Measurements from ENCODE around the gene CREG2. TPM values are rescaled to one million over a fixed set of nuclear protein-coding genes. Genes with fewer than 3 reads are reported as not detected.

Gene CREG2
- total and polyA plus RNA-seq, 7 donors: 0.06 to 0.36 (median 0.28) TPM; not detected in 4

- Histone ChIP-seq H3K27ac (no peak overlapping the region), H3K4me1 (peaks cover 0 to 10% (median 3%) of the 10 kb centered on the region in 4 donors), H3K27me3 (no peaks in the 10 kb centered on the region), H3K4me3 (no peak overlapping the region), H3K36me3 (no peaks in the 10 kb centered on the region), H3K9me3 (no peaks in the 10 kb centered on the region)
- 88 to 91% methylated on average over 4 of the region's 4 CpGs for WGBS, 2 donors
- DNase-seq: no peak
- TF ChIP-seq POLR2A (IDR thresholded peaks at IDR 0.05) (no peak), POLR2AphosphoS5 (IDR thresholded peaks at IDR 0.05) (no peak), CTCF (IDR thresholded peaks at IDR 0.05) (no peak), EP300 (IDR thresholded peaks at IDR 0.05) (no peak)
- intact Hi-C loops (cut with DNase I): no loop called here
These were observed 44.2 kb upstream of the CREG2 start for GRCh38 chr2:101431486-101431885.

- no peaks in the 10 kb centered on the region for H3K36me3 ChIP-seq
- no peak overlapping the region for H3K4me3 ChIP-seq
- H3K9me3 ChIP-seq: no peaks in the 10 kb centered on the region
- no peaks in the 10 kb centered on the region for H3K27me3 ChIP-seq
- TF ChIP-seq EP300 (IDR thresholded peaks at IDR 0.05) (no peak), CTCF (IDR thresholded peaks at IDR 0.05) (no peak), POLR2AphosphoS5 (IDR thresholded peaks at IDR 0.05) (no peak), POLR2A (IDR thresholded peaks at IDR 0.05) (no peak)
- DNase-seq: no peak
- no peak overlapping the region for H3K27ac ChIP-seq
- intact Hi-C loops (cut with DNase I): no loop called here
- 94 to 95% methylated on average over 2 of the region's 2 CpGs for WGBS, 2 donors
- peaks cover 0 to 6% (median 2%) of the 10 kb centered on the region in 4 donors for H3K4me1 ChIP-seq
These were observed 42.9 kb upstream of the CREG2 start for GRCh38 chr2:101430156-101430555.

GRCh38 chr2:101429453-101429852 is 42.1 kb upstream of the CREG2 start:
- H3K4me3 ChIP-seq: no peak overlapping the region
- intact Hi-C loops (cut with DNase I): no loop called here
- DNase-seq: no peak
- no peak overlapping the region for H3K27ac ChIP-seq
- 94 to 96% methylated on average over 6 of the region's 6 CpGs for WGBS, 2 donors
- TF ChIP-seq POLR2A (IDR thresholded peaks at IDR 0.05) (no peak), CTCF (IDR thresholded peaks at IDR 0.05) (no peak), EP300 (IDR thresholded peaks at IDR 0.05) (no peak), POLR2AphosphoS5 (IDR thresholded peaks at IDR 0.05) (no peak)
- H3K27me3 ChIP-seq: no peaks in the 10 kb centered on the region
- no peaks in the 10 kb centered on the region for H3K36me3 ChIP-seq
- H3K4me1 ChIP-seq: no peaks in the 10 kb centered on the region
- no peaks in the 10 kb centered on the region for H3K9me3 ChIP-seq

GRCh38 chr2:101428422-101429176 is 41.3 kb upstream of the CREG2 start:
- TF ChIP-seq POLR2A (IDR thresholded peaks at IDR 0.05): no peak
- no peak for TF ChIP-seq EP300 (IDR thresholded peaks at IDR 0.05)
- TF ChIP-seq POLR2AphosphoS5 (IDR thresholded peaks at IDR 0.05): no peak
- TF ChIP-seq CTCF (IDR thresholded peaks at IDR 0.05): no peak
- DNase-seq: no peak
- Histone ChIP-seq H3K9me3 (no peaks in the 10 kb centered on the region), H3K4me1 (no peaks in the 10 kb centered on the region), H3K36me3 (no peaks in the 10 kb centered on the region), H3K27me3 (no peaks in the 10 kb centered on the region), H3K4me3 (no peak overlapping the region), H3K27ac (no peak overlapping the region)
- WGBS, 2 donors: 81 to 83% methylated on average over 10 of the region's 10 CpGs
- intact Hi-C loops (cut with DNase I): no loop called here

GRCh38 chr2:101427743-101428142 is 40.4 kb upstream of the CREG2 start:
- H3K36me3 ChIP-seq: no peaks in the 10 kb centered on the region
- no peaks in the 10 kb centered on the region for H3K9me3 ChIP-seq
- no peak for DNase-seq
- H3K4me3 ChIP-seq: no peak overlapping the region
- WGBS, 2 donors: 91 to 95% methylated on average over 13 of the region's 13 CpGs
- H3K27ac ChIP-seq: no peak overlapping the region
- TF ChIP-seq POLR2AphosphoS5 (IDR thresholded peaks at IDR 0.05) (no peak), POLR2A (IDR thresholded peaks at IDR 0.05) (no peak), CTCF (IDR thresholded peaks at IDR 0.05) (no peak), EP300 (IDR thresholded peaks at IDR 0.05) (no peak)
- intact Hi-C loops (cut with DNase I): no loop called here
- no peaks in the 10 kb centered on the region for H3K27me3 ChIP-seq
- no peaks in the 10 kb centered on the region for H3K4me1 ChIP-seq

All from sigmoid colon (tissue), 7 donors.